ENCODE data around the gene INPP5D. TPM values are rescaled to one million over a fixed set of nuclear protein-coding genes. Genes with fewer than 3 reads are reported as not detected.

INPP5D gene
- total and polyA plus RNA-seq, 2 donors (not counting 1 experiment from before 2014, with no cell fraction given) = 152 to 444 TPM

DNA sequence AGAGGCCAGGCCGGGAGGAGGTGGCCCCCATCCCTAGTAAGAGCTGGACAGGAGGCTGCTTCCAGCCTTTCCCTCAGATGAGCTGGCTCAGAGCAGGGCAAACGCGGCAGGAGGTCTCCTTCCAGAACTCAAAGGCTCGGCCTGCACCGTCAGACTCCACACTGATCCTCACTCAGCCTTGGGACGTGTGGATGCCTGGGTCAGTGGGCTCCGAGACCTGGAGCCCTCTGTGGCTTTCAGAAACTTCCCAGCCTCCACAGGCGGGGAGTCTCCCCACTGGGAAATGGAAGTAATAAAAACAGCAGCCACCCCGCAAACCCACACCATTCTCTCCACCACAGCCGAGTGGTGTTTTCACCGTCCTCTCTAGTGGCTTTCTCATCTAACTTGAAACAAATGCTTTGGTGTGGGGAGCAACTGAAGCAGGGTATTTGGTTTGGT lies 54.3 kb downstream of the INPP5D start:
- Histone ChIP-seq H3K27ac (ENCODE audit: low read length in 2 of 2) (peak overlapping the region in 1 of 2 donors; percentile 75), H3K27me3 (replicated peaks in 1 of 4; ENCODE audit: control extremely low read depth in 1 of 4, control insufficient read depth in 3 of 4, insufficient read depth in 4 of 4, low read length in 3 of 4) (no peaks in the 10 kb centered on the region), H3K9me3 (ENCODE audit: control extremely low read depth in 1 of 3, control insufficient read depth in 2 of 3, insufficient read depth in 1 of 3, low read length in 2 of 3) (no peaks in the 10 kb centered on the region), H2AFZ (ENCODE audit: insufficient read depth, low read depth, low read length, poor library complexity, severe bottlenecking) (no peak overlapping the region), H3K79me2 (ENCODE audit: control insufficient read depth, insufficient read depth, low read length) (peaks cover 100% of the 10 kb centered on the region), H3K4me2 (replicated peaks; ENCODE audit: low read depth, low read length, poor library complexity, severe bottlenecking) (no peak overlapping the region), H4K20me1 (ENCODE audit: control insufficient read depth, insufficient read depth, low read length, poor library complexity, severe bottlenecking) (peaks cover 99% of the 10 kb centered on the region), H3K4me3 (ENCODE audit: control extremely low read depth in 1 of 5, extremely low read depth in 1 of 5, insufficient read depth in 1 of 5, low read depth in 2 of 5, low read length in 4 of 5) (no peak overlapping the region), H3K4me1 (ENCODE audit: control insufficient read depth in 2 of 2, insufficient read depth in 2 of 2, low read length in 2 of 2) (peaks cover 34 to 74% of the 10 kb centered on the region in 2 donors), H3K36me3 (replicated peaks in 1 of 2; ENCODE audit: control extremely low read depth in 1 of 2, control insufficient read depth in 1 of 2, extremely low read depth in 1 of 2, insufficient read depth in 2 of 2, low read length in 1 of 2) (peaks cover 0 to 64% of the 10 kb centered on the region in 2 experiments), H3K9ac (ENCODE audit: low read length) (no peak overlapping the region)
- H3K9me3 Mint-ChIP-seq (ENCODE audit: insufficient read depth) = no peaks in the 10 kb centered on the region
- DNase-seq (no peak), ATAC-seq (ENCODE audit: low read depth) (no peak)
- POLR2A ChIA-PET = no interaction called here
- intact Hi-C loops (cut with micrococcal nuclease) = no loop called here
- H3K27ac Mint-ChIP-seq = peak overlapping the region; percentile 81
- TF ChIP-seq, protein P1, sequence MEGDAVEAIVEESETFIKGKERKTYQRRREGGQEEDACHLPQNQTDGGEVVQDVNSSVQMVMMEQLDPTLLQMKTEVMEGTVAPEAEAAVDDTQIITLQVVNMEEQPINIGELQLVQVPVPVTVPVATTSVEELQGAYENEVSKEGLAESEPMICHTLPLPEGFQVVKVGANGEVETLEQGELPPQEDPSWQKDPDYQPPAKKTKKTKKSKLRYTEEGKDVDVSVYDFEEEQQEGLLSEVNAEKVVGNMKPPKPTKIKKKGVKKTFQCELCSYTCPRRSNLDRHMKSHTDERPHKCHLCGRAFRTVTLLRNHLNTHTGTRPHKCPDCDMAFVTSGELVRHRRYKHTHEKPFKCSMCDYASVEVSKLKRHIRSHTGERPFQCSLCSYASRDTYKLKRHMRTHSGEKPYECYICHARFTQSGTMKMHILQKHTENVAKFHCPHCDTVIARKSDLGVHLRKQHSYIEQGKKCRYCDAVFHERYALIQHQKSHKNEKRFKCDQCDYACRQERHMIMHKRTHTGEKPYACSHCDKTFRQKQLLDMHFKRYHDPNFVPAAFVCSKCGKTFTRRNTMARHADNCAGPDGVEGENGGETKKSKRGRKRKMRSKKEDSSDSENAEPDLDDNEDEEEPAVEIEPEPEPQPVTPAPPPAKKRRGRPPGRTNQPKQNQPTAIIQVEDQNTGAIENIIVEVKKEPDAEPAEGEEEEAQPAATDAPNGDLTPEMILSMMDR (IDR thresholded peaks at IDR 0.05) = no peak
- TF ChIP-seq EZH2 (IDR thresholded peaks at IDR 0.05; ENCODE audit: borderline replicate concordance, insufficient read depth, low read depth, low read length, poor library complexity, severe bottlenecking) = no peak
- CTCF ChIA-PET = interaction anchor here (1.0 kb wide), 1 partner anchor 10 kb away, joined by 3 read pairs; no protein-coding TSS in a partner anchor
- peaks cover 72% of the 10 kb centered on the region for H3K4me1 Mint-ChIP-seq
- no peaks in the 10 kb centered on the region for H3K27me3 Mint-ChIP-seq
- no peak overlapping the region for H3K4me3 Mint-ChIP-seq
- 79% methylated on average over 7 of the region's 11 CpGs for WGBS (ENCODE audit: insufficient coverage)

DNA sequence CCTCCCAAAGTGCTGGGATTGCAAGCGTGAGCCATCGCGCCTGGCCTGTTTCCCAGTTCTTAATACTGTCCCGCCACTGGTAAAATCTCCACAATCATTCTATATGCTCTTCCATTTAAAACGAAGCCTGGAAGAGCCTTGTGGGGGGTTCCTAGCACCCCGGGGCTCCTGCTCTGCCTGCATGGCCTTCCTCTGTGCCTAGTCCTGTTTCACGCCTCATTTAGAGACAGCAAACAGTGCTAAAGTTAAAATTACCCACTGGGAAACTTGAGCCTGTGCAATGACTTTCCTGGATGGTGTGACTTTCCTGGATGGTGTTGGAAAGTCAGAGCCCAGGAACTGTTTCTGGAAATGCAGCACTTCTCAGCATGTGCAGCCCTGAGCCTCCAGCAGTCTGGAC lies 55.0 kb downstream of the INPP5D start:
- no peaks in the 10 kb centered on the region for H3K27me3 ChIP-seq (replicated peaks in 1 of 4; ENCODE audit: control extremely low read depth in 1 of 4, control insufficient read depth in 3 of 4, insufficient read depth in 4 of 4, low read length in 3 of 4)
- H3K9me3 ChIP-seq (ENCODE audit: control extremely low read depth in 1 of 3, control insufficient read depth in 2 of 3, insufficient read depth in 1 of 3, low read length in 2 of 3) = no peaks in the 10 kb centered on the region
- DNase-seq (no peak), ATAC-seq (ENCODE audit: low read depth) (no peak)
- no peak for TF ChIP-seq EZH2 (IDR thresholded peaks at IDR 0.05; ENCODE audit: borderline replicate concordance, insufficient read depth, low read depth, low read length, poor library complexity, severe bottlenecking)
- TF ChIP-seq, protein P1 (IDR thresholded peaks at IDR 0.05) = no peak
- 95% methylated on average over 7 of the region's 7 CpGs for WGBS (ENCODE audit: insufficient coverage)
- H3K9me3 Mint-ChIP-seq (ENCODE audit: insufficient read depth) = no peaks in the 10 kb centered on the region
- ChIA-PET POLR2A (no interaction called here), CTCF (no interaction called here)
- no peaks in the 10 kb centered on the region for H3K27me3 Mint-ChIP-seq
- peak overlapping the region in 1 of 2 donors; percentile 41 for H3K27ac ChIP-seq (ENCODE audit: low read length in 2 of 2)
- H2AFZ ChIP-seq (ENCODE audit: insufficient read depth, low read depth, low read length, poor library complexity, severe bottlenecking) = no peak overlapping the region
- intact Hi-C loops (cut with micrococcal nuclease) = no loop called here
- peaks cover 38 to 77% of the 10 kb centered on the region in 2 donors for H3K4me1 ChIP-seq (ENCODE audit: control insufficient read depth in 2 of 2, insufficient read depth in 2 of 2, low read length in 2 of 2)
- H4K20me1 ChIP-seq (ENCODE audit: control insufficient read depth, insufficient read depth, low read length, poor library complexity, severe bottlenecking) = peaks cover 99% of the 10 kb centered on the region
- H3K9ac ChIP-seq (ENCODE audit: low read length) = no peak overlapping the region
- H3K79me2 ChIP-seq (ENCODE audit: control insufficient read depth, insufficient read depth, low read length) = peaks cover 100% of the 10 kb centered on the region
- no peak overlapping the region for H3K4me3 Mint-ChIP-seq
- peak overlapping the region; percentile 42 for H3K27ac Mint-ChIP-seq
- no peak overlapping the region for H3K4me2 ChIP-seq (replicated peaks; ENCODE audit: low read depth, low read length, poor library complexity, severe bottlenecking)
- H3K4me1 Mint-ChIP-seq = peaks cover 74% of the 10 kb centered on the region
- H3K4me3 ChIP-seq (ENCODE audit: control extremely low read depth in 1 of 5, extremely low read depth in 1 of 5, insufficient read depth in 1 of 5, low read depth in 2 of 5, low read length in 4 of 5) = no peak overlapping the region
- H3K36me3 ChIP-seq (replicated peaks in 1 of 2; ENCODE audit: control extremely low read depth in 1 of 2, control insufficient read depth in 1 of 2, extremely low read depth in 1 of 2, insufficient read depth in 2 of 2, low read length in 1 of 2) = peaks cover 0 to 70% of the 10 kb centered on the region in 2 experiments
